DND-41 (cell line): ENCODE measurements around the gene KRTCAP3.

Experiments used
- EZH2 ChIP-seq: IDR thresholded peaks from 3 replicates; pipeline ENCODE4 v1.6.1; 2012; ENCODE audit warnings: borderline replicate concordance, low read depth, mild to moderate bottlenecking, moderate library complexity, low read length, inconsistent platforms; ENCODE audit not compliant: severe bottlenecking
- TF ChIP-seq, protein P1 (sequence below): IDR thresholded peaks from 2 replicates; pipeline ENCODE4 v1.5.1; 2012; ENCODE audit warnings: borderline replicate concordance, low read length, moderate library complexity, mild to moderate bottlenecking; ENCODE audit not compliant: poor library complexity, severe bottlenecking; ENCODE audit errors: extremely low read depth

DNA sequence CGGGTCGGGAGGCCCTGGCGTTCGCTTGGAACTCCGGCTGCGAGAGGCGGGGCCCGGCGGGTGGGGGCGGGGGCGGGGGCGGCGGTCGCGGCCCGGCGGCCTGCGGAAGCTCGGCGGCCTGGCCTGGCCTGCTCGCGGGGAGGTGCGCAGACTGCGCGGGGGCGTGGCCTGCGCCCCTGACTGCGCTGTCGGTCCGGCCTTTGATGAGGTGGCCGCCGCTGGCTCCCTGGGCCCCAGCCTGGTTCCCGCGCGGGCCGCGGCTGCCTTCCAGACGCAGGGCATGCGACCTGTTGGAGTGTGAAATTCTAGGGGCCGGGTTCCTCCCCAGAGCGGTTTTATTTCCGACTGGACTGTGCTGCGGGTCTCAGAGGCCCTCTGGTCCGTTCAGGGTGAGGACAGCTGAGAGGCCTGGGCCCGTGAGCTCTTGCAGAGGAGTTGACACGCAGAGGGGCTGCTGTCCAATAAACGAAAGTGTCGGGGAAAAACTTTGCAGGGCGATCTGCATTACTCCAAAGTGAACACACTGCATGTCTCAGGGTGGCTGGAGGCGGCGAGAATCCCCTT lies 13.1 kb upstream of the KRTCAP3 start:
- TF ChIP-seq, protein P1, sequence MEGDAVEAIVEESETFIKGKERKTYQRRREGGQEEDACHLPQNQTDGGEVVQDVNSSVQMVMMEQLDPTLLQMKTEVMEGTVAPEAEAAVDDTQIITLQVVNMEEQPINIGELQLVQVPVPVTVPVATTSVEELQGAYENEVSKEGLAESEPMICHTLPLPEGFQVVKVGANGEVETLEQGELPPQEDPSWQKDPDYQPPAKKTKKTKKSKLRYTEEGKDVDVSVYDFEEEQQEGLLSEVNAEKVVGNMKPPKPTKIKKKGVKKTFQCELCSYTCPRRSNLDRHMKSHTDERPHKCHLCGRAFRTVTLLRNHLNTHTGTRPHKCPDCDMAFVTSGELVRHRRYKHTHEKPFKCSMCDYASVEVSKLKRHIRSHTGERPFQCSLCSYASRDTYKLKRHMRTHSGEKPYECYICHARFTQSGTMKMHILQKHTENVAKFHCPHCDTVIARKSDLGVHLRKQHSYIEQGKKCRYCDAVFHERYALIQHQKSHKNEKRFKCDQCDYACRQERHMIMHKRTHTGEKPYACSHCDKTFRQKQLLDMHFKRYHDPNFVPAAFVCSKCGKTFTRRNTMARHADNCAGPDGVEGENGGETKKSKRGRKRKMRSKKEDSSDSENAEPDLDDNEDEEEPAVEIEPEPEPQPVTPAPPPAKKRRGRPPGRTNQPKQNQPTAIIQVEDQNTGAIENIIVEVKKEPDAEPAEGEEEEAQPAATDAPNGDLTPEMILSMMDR = no peak
- no peak for TF ChIP-seq EZH2
